NCI-H2171 treated with DMSO at 0.1 percent for 48 hours (cell line): ENCODE measurements around the gene PHOX2B.
"Not testable (repeated sequence)": the region's sequence is repeated elsewhere in the genome, so short reads cannot be mapped to it uniquely, and the experiment has no call there.

ENCODE experiments used
- DNase-seq: peaks from one replicate; lab custom pipeline; 2025; lab: John Stamatoyannopoulos, UW

Gene PHOX2B

DNA sequence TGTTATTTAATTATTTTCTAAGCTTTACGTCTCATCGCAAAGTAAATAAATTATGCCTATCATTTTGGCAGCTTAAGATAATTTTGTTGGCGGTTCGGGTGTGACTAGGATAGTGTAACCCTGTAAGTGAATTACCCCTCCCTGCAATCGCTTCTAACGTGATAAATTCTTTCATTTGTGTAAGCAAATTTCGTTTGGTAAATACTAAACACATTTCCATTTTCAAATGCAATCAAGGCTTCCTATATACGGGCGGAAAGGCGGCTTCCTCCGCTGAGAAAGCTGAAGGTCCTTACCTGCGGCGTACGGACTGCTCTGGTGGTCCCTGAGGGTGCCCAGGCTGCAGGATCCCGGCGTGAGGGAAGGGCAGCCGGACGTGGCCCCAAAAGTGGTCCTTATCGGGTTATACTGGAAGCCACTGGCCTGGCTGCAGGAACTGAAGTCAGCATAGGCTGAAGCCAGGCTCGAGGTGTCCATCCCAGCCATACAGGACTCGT lies 403 bp downstream of the PHOX2B start:
- DNase-seq: no peak

DNA sequence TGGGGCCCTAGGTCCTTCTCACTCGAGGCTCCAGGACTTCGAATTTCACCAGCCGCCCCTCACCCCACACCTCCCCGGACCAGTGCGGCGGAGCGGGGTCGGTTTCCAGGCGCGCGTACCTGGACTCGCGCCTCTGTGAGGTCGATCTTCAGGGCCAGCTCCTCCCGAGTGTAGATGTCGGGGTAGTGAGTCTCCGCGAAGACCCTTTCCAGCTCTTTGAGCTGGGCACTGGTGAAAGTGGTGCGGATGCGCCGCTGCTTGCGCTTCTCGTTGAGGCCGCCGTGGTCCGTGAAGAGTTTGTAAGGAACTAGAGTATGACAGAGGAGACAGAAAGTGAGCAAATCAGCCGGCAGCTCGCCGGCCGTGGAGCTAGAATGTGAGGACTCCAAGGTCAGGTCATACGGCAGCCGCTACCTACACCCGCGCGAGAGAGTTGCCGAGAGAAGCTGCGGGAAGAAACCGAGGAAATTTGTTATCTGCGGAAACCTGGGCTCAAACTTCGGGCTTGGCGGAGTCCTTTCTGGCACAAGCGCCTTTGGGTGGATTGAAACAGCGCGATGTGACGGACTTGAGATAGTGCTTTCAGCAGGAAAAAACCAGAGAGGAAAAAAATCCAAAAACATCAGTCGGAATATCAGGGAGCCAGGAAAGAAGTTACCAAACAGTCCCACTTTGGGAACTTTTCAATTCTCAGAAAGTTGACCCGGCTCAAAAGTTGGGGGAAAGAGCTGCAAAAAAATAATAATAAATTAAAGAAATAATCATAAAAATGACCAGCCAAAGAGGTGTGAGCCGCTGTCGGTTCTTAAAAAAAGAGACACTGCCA lies 1.1 kb downstream of the PHOX2B start:
- no peak for DNase-seq

DNA sequence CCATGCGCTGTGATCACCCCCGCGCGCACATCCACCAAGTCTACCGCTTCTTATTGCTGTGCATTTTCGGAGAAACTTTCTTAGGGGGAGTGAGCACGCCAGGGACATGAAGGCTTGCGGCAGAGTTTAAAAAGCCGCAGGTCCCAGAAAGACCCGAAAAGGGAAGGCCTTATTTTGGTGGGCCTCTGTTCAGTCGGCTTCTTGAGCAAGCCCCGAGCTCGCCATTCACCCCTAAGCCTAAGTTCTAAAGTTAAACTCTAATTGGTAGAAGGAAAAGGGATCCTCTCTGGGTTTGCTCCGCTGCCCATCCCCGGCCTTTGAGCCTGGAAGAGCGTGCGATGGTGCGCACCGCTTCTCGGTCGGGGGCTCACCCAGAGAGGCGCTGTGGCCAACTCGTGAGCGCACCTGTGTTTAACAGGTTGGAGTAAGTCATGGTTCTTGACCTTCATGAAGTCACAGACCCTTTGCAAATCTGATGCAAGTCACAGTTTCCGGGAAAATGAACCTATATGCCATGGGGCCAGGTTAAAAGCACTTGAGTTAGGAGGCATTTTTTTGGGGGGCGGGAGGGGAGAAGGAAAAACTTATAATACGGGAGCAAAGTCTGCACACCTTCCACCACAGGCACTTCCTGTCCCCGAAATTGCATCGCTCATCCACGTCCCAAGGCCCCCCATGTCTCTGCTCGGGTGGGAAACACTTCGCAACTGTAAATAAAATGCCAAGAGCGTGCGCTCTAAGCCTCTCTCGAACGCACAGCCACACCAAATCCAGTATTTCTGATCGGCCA lies 1.9 kb downstream of the PHOX2B start:
- no peak for DNase-seq

DNA sequence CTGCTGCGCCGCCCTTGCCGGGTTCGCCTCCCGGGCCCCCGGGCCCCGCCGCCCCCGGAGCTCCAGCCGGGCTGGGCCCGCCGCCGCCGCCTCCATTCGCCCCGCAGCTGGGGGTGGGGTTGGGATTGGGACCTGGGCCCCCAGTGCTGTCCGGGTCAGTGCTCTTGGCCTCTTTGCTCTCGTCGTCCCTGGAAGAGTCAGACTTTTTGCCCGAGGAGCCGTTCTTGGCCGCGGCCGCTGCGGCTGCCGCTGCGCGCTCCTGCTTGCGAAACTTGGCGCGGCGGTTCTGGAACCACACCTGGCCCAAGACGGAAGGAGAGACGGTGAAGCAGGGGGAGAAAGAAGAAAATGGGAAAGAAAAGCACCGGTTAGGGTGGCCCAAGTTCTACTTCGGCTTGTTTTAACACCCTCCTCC lies 2.5 kb downstream of the PHOX2B start:
- DNase-seq: no peak

DNA sequence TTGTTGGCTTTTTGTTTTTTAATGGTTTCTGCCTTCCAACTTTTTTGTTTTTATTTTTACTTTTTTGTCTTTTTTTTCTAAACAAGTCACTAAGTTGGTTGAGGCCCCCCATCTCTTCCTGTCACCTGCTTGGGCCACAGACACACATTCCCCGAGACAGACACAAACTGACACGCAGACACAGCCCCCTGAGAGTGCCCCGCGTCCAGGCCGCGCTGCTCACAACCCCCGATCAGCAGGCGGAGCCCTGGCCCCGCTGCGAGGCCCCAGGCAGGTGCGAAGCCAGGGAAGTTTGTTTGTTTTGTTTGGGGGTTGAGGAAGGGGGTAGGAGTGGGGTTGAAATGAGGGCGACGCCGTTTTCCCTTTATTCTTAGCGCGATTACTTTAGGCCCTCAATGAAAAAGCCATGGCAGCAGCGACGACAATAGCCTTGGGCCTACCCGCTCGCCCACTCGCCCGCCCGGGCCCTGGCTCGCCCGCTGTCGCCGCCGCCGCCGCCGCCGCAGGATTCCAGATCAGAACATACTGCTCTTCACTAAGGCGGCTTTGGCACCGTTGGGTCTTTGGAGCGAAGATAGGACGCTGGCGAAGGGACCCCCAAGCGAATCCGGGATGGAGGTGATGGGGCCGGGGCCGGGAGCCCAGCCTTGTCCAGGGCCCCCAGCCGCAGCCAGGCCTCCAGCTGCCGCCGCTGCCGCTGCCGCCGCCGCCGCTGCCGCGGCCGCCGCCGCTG lies 3.1 kb downstream of the PHOX2B start:
- DNase-seq: no peak

DNA sequence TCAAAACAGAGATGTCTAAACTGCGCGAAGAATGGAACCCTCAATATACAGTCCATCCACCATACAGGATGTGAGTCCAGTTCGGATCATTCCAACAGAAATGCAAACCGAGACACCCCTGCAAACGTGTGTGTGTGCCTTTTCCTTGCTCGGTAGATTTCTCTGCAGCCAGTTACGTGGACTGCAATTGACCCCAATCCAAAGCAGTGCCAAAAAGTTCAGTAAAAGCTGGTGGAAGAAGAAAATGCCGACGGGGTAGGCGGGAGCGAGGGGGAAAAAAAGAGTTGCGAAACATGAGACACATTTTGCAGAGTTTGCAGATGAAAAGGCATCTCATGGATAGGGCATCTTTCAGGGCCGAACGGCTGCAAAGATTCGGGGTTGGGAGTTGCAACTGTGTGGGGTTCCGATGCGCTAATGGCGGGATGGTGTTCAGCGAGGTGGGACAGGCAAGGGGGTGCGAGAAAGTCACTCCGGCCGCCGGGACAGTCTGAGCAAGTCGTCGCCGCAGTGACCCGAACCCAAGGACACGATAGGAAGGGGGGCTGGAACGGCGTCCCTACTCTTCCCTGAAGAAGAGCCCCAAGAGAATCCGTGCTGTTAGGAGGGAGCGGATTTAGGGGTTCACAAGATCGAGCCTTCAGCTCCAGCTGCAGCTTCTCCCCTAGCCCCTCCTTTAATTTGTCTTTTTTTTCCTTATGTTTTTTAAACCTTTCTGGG lies 3.8 kb downstream of the PHOX2B start:
- no peak for DNase-seq

DNA sequence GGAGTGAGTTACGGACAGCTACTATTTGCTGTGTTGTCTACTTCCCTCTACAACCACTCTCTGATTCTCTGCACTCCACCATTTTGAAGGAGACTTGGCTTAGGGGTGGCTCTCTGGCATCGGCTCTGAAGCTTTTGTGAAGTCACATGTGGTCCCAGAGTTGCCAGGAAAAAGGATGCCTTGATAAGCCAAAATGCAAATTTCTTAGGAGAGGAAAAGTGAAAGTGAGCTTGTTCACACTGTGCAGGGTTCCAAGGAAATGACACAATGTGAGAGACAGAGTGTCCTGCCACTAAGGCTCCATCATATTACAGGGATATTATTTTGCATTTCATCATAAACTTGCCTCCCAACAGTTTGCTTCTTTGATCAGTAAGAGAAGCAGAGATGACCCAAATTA lies 7.2 kb downstream of the PHOX2B start:
- DNase-seq: no peak

DNA sequence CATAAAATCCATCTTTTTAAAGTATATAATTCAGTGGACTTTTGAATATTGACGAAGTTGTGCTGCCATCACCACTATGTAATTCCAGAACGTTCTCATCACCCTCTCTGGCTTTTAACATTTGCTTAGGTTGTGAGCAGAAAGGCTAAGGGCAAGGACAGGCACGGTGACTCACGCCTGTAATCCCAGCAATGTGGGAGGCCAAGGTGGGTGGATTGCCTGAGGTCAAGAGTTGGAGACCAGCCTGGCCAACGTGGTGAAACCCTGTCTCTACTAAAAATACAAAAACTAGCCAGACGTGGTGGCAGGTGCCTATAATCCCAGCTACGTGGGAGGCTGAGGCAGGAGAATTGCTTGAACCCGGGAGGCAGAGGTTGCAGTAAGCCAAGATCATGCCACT lies 11.0 kb downstream of the PHOX2B start:
- DNase-seq: not testable (repeated sequence)

DNA sequence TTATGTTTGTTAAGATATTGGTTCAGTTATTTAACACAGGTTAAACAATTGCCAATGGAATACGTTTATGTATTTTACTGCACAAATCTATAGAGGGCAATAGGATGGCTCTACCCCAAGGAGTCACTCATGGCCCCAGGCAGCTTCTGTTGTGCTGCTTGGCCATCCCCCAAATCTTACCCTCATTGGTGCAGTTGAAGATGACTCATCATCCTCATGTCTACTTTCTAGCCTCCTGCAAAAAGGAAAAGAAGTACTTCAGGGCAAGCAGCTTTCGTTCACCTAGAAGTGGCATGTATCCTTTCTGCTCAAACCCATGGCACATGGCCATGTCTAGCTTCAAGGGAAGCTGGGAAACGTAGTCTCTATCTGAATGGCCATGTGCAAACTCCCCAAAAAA lies 14.2 kb downstream of the PHOX2B start:
- no peak for DNase-seq

DNA sequence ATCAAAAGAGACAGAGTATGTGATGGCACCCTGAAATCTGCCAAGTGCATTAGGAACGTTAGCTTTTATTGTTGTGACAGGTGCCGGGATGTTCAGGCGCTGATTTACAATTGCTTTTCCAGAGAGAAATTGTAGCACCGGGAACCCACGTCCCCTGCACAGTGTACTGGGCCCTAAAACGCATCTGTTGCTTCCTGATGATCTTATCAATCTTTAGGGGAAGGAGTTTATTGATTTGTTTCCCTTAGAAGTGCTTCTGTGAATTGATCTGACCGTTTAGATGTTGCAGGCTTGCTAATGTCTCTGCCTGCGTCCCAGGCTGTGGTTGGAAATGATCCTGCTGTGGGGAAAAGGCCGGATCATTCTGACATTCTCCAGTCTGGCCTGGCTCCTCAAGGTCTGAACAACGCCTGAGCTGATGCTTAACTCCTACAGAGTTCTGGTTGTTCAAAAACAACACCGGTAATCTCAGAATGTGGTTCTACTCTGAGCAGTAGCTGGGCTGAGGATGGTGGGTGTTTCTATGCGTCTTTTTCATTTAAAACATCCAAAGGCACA lies 16.9 kb downstream of the PHOX2B start:
- no peak for DNase-seq

DNA sequence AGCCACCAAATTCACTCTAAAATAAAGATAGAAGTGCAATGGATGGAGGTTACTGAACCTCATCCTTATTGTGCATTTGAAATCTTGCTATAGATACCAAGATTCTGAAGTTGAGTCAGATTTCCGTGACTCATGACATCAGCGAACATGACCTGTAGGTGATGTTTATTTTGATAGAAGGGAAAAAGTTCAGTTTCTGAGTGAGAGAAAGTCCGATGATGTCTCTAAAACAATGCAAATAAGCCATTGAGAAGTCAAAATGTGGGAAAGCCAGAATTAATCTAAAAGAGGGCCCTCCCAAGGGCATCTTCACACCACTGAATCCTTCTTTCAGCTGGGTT lies 20.0 kb downstream of the PHOX2B start:
- DNase-seq: no peak

DNA sequence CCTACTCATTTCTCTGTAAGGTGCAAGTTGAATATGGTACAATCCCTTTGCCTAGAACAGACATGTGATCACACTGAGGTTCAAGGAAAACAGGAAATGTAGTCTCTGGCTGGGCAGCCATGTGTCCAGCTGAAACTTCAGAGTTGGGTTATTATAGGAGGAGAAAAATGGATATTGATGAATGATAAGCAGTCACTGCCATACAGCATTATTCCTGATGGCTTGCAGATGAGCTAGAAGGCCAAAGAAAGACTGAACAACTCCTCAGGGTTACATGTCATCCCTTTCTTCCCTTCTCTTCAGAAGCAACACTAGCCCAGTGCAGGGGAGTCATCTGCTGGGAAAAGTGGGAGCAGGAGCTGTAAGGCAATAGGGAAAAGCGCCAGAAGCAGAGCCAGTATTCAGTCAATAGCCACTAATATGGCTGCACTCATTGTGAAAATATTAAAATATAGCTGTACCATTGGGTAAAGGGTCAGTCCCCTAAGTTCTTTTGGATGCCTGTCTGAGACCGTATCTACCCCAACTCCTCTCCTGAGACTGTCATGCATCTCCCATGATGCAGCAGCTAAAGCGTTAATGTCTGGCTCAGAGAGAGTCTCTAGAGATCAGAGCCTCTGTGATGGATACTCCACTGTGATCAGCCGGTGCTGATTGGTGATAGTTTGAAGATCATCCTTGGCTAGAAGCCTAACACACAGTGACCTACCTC lies 20.5 kb downstream of the PHOX2B start:
- DNase-seq: no peak

DNA sequence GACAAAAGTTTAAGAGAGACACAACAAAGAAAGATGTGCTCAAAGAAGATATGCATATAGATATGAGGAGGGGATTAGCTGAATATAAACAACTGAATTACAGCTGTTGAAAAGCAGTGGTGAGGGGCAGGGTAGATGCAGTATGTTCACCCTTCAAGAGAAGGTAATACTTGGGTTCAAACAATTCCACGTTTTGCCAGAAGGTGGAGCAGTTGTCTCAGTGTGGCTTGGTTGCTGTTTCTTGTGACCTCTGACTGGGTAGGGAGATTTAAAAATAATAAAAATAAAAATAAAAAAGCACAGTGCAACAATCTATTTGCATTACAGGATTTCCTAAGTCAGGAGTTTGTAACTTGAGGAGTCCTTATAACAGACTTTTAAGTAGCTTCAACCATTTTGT lies 23.3 kb downstream of the PHOX2B start:
- DNase-seq: no peak

DNA sequence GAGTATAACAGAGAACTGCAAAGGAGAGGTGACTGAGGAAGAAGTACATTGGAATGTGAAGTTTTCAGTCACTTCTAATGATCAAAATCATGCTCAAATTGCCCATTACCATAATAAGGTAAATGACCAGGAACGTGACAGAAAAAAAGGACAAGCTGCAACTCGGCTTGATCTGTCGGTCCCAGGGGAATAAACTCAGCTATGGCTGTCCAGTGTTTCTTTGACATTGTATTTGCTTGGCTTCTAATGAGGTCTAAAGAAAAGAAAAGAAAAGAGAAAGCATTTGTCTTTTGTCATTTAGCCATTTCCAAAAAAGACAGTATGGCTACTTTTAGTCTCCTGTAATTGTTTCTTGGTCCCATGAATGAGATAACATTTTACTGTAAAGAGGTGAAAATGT lies 25.2 kb downstream of the PHOX2B start:
- DNase-seq: no peak

DNA sequence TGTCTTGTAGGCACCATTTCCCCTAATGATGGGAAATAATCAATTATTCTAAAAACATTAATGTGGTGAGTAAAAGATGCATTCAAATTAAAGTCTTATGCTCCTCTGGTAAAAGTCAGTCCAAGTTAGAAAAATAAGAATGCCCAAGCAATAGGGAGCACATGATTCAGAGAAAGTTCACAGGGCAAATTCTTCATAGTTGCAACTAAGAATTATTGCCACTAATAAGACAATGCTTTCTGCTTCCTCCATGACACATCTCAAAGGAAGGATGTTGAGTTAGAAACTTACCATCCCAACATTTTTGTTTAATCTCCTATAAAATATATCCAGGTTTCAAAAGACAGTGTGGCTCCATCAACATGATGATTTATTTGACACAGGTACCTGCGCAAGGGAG lies 26.3 kb downstream of the PHOX2B start:
- no peak for DNase-seq

DNA sequence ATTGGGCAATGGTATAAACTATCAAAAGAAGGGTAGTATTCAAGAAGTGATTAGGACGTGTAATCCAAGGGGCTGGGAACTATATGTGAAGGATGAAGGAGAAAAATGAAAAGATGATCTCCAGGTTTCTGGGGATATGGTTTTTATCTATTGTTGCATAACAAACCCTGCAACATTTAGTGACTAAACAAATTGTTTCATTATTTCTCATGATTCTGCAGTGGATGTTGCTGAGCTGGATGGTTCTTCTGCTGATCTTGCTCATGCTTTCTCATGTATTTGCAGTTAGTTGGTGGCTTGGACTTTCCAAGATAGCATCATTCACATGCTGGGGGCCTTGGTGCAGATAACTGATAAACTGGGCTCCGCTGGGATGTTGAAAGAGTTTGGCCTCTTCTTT lies 29.1 kb downstream of the PHOX2B start:
- DNase-seq: no peak

DNA sequence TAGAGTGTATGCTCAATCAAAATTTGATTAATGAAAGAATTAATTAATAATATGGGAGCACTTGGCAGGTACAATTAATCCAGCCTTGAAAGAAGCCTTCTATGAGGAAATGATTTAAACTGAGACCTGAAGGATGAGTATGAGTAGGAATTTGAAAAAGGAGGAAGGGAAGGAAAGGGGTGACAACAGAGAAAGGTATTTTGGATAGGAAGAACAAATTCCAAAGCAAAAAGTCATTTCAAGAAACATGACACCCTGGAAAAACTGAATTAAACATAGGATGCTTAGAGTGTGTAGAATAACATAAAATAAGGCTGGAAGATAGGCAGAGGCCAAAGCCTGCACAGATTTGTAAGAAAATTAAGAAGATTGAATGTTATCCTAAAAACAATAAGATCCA lies 29.6 kb downstream of the PHOX2B start:
- DNase-seq: no peak

DNA sequence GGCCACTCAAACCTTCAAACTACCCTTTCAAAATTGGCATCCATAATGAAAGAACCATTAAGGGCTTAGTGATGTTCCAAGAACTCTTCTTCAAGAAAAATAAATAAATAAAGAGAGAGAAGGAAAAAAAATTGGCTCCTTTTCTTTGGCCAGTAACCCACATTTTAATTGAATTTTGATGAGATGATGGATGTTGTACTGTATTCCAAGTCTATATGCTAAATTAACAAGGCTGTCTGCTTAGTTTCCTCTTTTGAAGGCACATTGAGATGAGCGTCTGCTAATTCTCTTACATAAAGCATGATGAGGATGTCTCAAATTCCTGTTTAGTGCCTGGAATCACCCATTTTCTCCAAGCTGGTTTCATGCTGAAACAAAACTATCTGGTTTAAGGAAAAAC lies 33.4 kb downstream of the PHOX2B start:
- no peak for DNase-seq

DNA sequence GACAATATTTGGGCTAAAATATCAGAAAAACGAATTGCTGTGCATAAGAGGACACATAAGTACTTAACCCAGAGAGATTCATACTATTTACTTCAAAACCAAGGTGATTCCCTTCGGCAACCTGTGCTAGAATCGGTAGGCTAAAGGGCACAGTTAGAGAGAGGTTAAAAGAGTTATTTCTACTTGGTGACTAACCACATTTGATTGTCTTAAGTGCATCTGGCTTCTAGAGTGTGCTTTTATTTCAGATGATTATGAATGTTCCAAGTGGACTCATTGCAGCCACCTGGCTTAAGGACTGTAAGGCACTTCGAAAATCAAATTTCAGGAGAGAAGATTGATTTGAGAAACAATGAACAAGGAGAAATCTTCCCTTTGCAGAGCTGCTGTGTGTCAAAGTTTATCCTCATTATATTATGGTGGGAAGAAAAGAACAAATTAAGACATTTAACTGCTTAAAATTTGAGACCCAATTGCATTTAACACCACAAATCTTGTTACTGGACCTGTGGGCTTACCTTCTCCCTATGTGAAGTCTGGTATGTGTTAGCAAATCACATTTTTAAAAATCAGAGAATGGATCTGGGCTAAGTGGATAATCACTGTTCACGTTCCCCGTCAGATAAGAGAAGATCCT lies 34.0 kb downstream of the PHOX2B start:
- DNase-seq: no peak

DNA sequence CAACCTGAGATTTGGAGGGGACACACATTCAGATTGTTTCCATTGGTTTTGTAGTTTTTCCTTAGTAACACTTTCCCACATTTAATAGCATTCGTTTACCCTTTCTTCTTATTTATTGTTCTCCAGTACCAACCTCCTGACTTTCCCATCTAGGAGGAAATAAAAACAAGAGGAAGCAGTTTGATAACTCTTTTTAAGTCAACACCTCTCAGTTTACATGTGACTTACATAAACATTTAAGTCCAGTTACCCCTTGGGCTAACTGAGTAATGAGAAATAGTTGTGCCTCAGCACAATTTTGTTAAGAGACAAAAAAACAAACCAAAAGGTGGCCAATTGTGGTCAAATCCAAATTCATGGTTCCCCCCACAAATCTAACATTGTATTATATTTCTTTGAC lies 34.8 kb downstream of the PHOX2B start:
- no peak for DNase-seq

DNA sequence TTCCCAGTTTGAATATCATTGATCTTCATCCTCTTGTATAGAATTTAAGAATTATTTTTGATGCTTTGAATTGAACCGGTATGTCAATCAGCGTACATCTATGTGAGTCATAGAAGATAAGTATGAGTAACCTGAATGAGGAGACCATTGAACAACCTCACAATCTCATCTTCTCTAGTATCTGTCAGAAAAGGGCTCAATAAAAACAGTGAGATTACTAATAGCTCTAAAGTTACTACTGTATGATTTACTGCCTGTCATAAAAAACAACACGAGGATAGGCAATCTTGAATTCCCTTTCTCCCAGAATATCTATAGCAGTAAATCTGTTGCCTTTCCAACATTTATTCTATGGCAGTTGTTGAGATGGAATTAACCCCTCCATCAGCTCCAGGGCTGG lies 36.1 kb downstream of the PHOX2B start:
- DNase-seq: no peak
